GM12878 (cell line): Measurements from ENCODE around the gene NACAD.

Experiments used
- CHD2 ChIP-seq: IDR thresholded peaks from 2 replicates; pipeline ENCODE4 v1.6.1; 2011; ENCODE audit warnings: low read depth, low read length, improper control_type of control experiment, borderline replicate concordance
- CTCF ChIP-seq, 3 experiments: IDR thresholded peaks in 2 of 3; conservative IDR thresholded peaks in 1 of 3; 2 replicates each; pipeline ENCODE4 v1.5.1; 2011; ENCODE audit warnings: low read depth in 3 of 3, low read length in 3 of 3, mild to moderate bottlenecking in 3 of 3, control low read depth in 2 of 3, moderate library complexity in 2 of 3, inconsistent platforms in 1 of 3, mixed read lengths in 1 of 3; ENCODE audit not compliant: control insufficient read depth in 2 of 3, insufficient read depth in 1 of 3; ENCODE audit errors: extremely low read depth in 1 of 3

- TF ChIP-seq CTCF (IDR thresholded peaks at IDR 0.05 in 2 of 3, conservative IDR thresholded peaks at IDR 0.05 in 1 of 3; ENCODE audit: control insufficient read depth in 2 of 3, extremely low read depth in 1 of 3, insufficient read depth in 1 of 3, low read depth in 3 of 3, low read length in 3 of 3) (no peak), CHD2 (no peak)
Measured at GRCh38 chr7:45074528-45075354, 14.0 kb downstream of the NACAD start.
